Stomach (tissue), 9 donors: ENCODE results near the gene PRR27. TPM values are rescaled to one million over a fixed set of nuclear protein-coding genes. Genes with fewer than 3 reads are reported as not detected.

ENCODE experiments used
- DNase-seq, 2 donors: peaks; one replicate each; pipeline versions ENCODE4 v3.0.0 to v3.0.0-alpha.2; 2013 to 2019
- H3K27ac ChIP-seq, 5 donors: fragments of 200-600 bp in 4 of 5; sonication (generic) in 4 of 5; one replicate each; pipeline ENCODE4 v1.5.1; 2013 to 2019; ENCODE audit warnings: mild to moderate bottlenecking in 1 of 5, moderate library complexity in 1 of 5
- H3K27me3 ChIP-seq, 3 donors: fragments of 200-600 bp; sonication (generic); one replicate each; pipeline ENCODE4 v1.5.1; 2017 to 2019; ENCODE audit warnings: mixed run types in 1 of 3
- H3K36me3 ChIP-seq, 4 donors: fragments of 200-600 bp; sonication (generic); 1 replicate in 3 of 4; 2 replicates in 1 of 4; pipeline ENCODE4 v1.5.1; 2016 to 2019
- H3K4me1 ChIP-seq, 4 donors: fragments of 200-600 bp; sonication (generic); one replicate each; pipeline ENCODE4 v1.5.1; 2016 to 2019
- H3K4me3 ChIP-seq, 4 donors: fragments of 200-600 bp; sonication (generic) in 3 of 4; one replicate each; pipeline ENCODE4 v1.5.1; 2016 to 2019; ENCODE audit warnings: mild to moderate bottlenecking in 1 of 4
- H3K9me3 ChIP-seq, 4 donors: fragments of 200-600 bp; sonication (generic); one replicate each; pipeline ENCODE4 v1.5.1; 2016 to 2019
- CTCF ChIP-seq, 7 experiments: fragments of 450-650 bp in 4 of 7; fragments of 200-600 bp in 3 of 7; sonication (generic) in 3 of 7; IDR thresholded peaks; one replicate each; pipeline ENCODE4 v1.5.1; 2016 to 2019; ENCODE audit warnings: antibody characterized with exemption in 7 of 7, control low read depth in 2 of 7, mild to moderate bottlenecking in 1 of 7
- EP300 ChIP-seq: sonication (generic); formaldehyde crosslinking; IDR thresholded peaks from one replicate; pipeline ENCODE4 v1.6.1; 2017; ENCODE audit warnings: antibody characterized with exemption
- POLR2A ChIP-seq, 4 donors: fragments of 450-650 bp; IDR thresholded peaks; one replicate each; pipeline ENCODE4 v1.6.1; 2016; ENCODE audit warnings: antibody characterized with exemption in 4 of 4, control low read depth in 2 of 4, mild to moderate bottlenecking in 1 of 4, moderate library complexity in 1 of 4
- POLR2AphosphoS5 ChIP-seq, 3 donors: sonication (generic); formaldehyde crosslinking; IDR thresholded peaks; one replicate each; pipeline ENCODE4 v1.6.1; 2016; ENCODE audit warnings: antibody characterized with exemption in 3 of 3
- WGBS, 5 donors: extraction: QIAGEN DNeasy Blood & Tissue Kit in 3 of 5; methylation state at CpG; one replicate each; pipeline versions ENCODE4 v1.1.5 to v1.1.7; 2013 to 2018; 5-methylcytosine and 5-hydroxymethylcytosine counted together
- intact Hi-C: fragments of 100-400 bp; cut with DNase I; formaldehyde crosslinking; loops from one replicate; pipeline ENCODE4 v1.15.1; 2023; ENCODE audit warnings: low total_unique reads
- polyA plus RNA-seq, 3 donors: library from polyadenylated mRNA; stranded (reverse); fragments of 200-250 nt; gene quantifications; one replicate each; pipeline ENCODE4 v1.2.3, GENCODE V29; 2013
- total RNA-seq, 5 donors: library from RNA; depleted of rRNA; stranded (reverse); fragments of >200 nt; gene quantifications; one replicate each; pipeline versions ENCODE4 v1.1.0 to v1.2.3, GENCODE V29; 2014 to 2016
- donor health status: healthy with polysubstance abuse.
- donor health status: Bipolar disorder and iron deficiency.
- donor health status: healthy.

PRR27 gene
- total and polyA plus RNA-seq, 8 donors, result not detected

GRCh38 chr4:70120323-70120722 is 33.7 kb upstream of the PRR27 start:
- H3K4me1 ChIP-seq, result no peaks in the 10 kb centered on the region
- no peak overlapping the region for H3K4me3 ChIP-seq
- no peak for TF ChIP-seq CTCF (IDR thresholded peaks at IDR 0.05)
- H3K27ac ChIP-seq, result no peak overlapping the region
- peaks cover 0 to 9% (median 0%) of the 10 kb centered on the region in 4 donors for H3K9me3 ChIP-seq
- no peaks in the 10 kb centered on the region for H3K36me3 ChIP-seq
- WGBS, 5 donors, result 80 to 89% (median 82%) methylated on average over 1 of the region's 1 CpG
- no peaks in the 10 kb centered on the region for H3K27me3 ChIP-seq
- no peak for DNase-seq
- intact Hi-C loops, result no loop called here

- 66 to 83% (median 69%) methylated on average over 15 of the region's 15 CpGs for WGBS, 5 donors
These were observed 20.6 kb upstream of the PRR27 start for GRCh38 chr4:70133473-70133872.

GRCh38 chr4:70138751-70139150 is 15.3 kb upstream of the PRR27 start:
- intact Hi-C loops, result no loop called here
- H3K36me3 ChIP-seq, result no peaks in the 10 kb centered on the region
- H3K27ac ChIP-seq, result no peak overlapping the region
- no peak for DNase-seq
- H3K4me1 ChIP-seq, result no peaks in the 10 kb centered on the region
- H3K9me3 ChIP-seq, result no peaks in the 10 kb centered on the region
- TF ChIP-seq POLR2AphosphoS5 (IDR thresholded peaks at IDR 0.05), result no peak
- no peak for TF ChIP-seq CTCF (IDR thresholded peaks at IDR 0.05)
- no peak for TF ChIP-seq EP300
- no peak for TF ChIP-seq POLR2A (IDR thresholded peaks at IDR 0.05)
- H3K27me3 ChIP-seq, result no peaks in the 10 kb centered on the region
- WGBS, 5 donors, result 64 to 95% (median 71%) methylated on average over 3 of the region's 3 CpGs
- H3K4me3 ChIP-seq, result no peak overlapping the region

More at GRCh38 chr4:70133473-70133872, 20.6 kb upstream of the PRR27 start:
- Histone ChIP-seq H3K9me3 (no peaks in the 10 kb centered on the region), H3K27ac (no peak overlapping the region), H3K4me3 (no peak overlapping the region), H3K4me1 (no peaks in the 10 kb centered on the region), H3K36me3 (no peaks in the 10 kb centered on the region), H3K27me3 (no peaks in the 10 kb centered on the region)
- intact Hi-C loops, result no loop called here
- DNase-seq, result no peak
- TF ChIP-seq POLR2AphosphoS5 (IDR thresholded peaks at IDR 0.05), result no peak
- TF ChIP-seq CTCF (IDR thresholded peaks at IDR 0.05), result no peak
- TF ChIP-seq POLR2A (IDR thresholded peaks at IDR 0.05), result no peak
- no peak for TF ChIP-seq EP300

- TF ChIP-seq EP300 (no peak), POLR2A (IDR thresholded peaks at IDR 0.05) (no peak), CTCF (IDR thresholded peaks at IDR 0.05) (no peak), POLR2AphosphoS5 (IDR thresholded peaks at IDR 0.05) (no peak)
- H3K4me3 ChIP-seq, result no peak overlapping the region
- H3K9me3 ChIP-seq, result no peaks in the 10 kb centered on the region
- H3K27me3 ChIP-seq, result no peaks in the 10 kb centered on the region
- intact Hi-C loops, result no loop called here
- no peaks in the 10 kb centered on the region for H3K36me3 ChIP-seq
- no peak overlapping the region for H3K27ac ChIP-seq
- H3K4me1 ChIP-seq, result no peaks in the 10 kb centered on the region
- 48 to 65% (median 60%) methylated on average over 3 of the region's 3 CpGs for WGBS, 5 donors
- no peak for DNase-seq
These were observed 2.8 kb upstream of the PRR27 start for GRCh38 chr4:70151271-70151670.

- TF ChIP-seq EP300 (no peak), POLR2AphosphoS5 (IDR thresholded peaks at IDR 0.05) (no peak), CTCF (IDR thresholded peaks at IDR 0.05) (no peak), POLR2A (IDR thresholded peaks at IDR 0.05) (no peak)
- WGBS, 5 donors, result 82 to 90% (median 87%) methylated on average over 2 of the region's 2 CpGs
- intact Hi-C loops, result no loop called here
- no peaks in the 10 kb centered on the region for H3K9me3 ChIP-seq
- H3K27ac ChIP-seq, result no peak overlapping the region
- no peak for DNase-seq
- no peak overlapping the region for H3K4me3 ChIP-seq
- H3K36me3 ChIP-seq, result no peaks in the 10 kb centered on the region
- no peaks in the 10 kb centered on the region for H3K27me3 ChIP-seq
- no peaks in the 10 kb centered on the region for H3K4me1 ChIP-seq
These were observed 1.9 kb upstream of the PRR27 start for GRCh38 chr4:70152088-70152487.
